GM04503 (cell line): ENCODE data around the gene UNKL.

Source experiments
- DNase-seq: peaks from one replicate; pipeline ENCODE4 v3.0.0-alpha.2; 2012; ENCODE audit warnings: low read depth

UNKL gene

GRCh38 chr16:1375741-1376410 is 38.6 kb downstream of the UNKL start:
- no peak for DNase-seq

GRCh38 chr16:1375298-1375640 is 39.2 kb downstream of the UNKL start:
- no peak for DNase-seq

- no peak for DNase-seq
Measured at GRCh38 chr16:1374418-1375297, 39.8 kb downstream of the UNKL start.

- no peak for DNase-seq
Measured at GRCh38 chr16:1372292-1372950, 42.1 kb downstream of the UNKL start.

GRCh38 chr16:1371054-1371978 is 43.2 kb downstream of the UNKL start:
- DNase-seq = no peak

GRCh38 chr16:1367486-1368174 is 46.9 kb downstream of the UNKL start:
- DNase-seq = no peak

GRCh38 chr16:1366712-1367299 is 47.7 kb downstream of the UNKL start:
- DNase-seq = no peak

- DNase-seq = no peak
Measured at GRCh38 chr16:1366060-1366711, 48.3 kb downstream of the UNKL start.

GRCh38 chr16:1364510-1364909 is 50.0 kb downstream of the UNKL start:
- no peak for DNase-seq

- DNase-seq = no peak
Measured at GRCh38 chr16:1363501-1364041, 50.9 kb downstream of the UNKL start.

- no peak for DNase-seq
Measured at GRCh38 chr16:1362807-1363206, 51.7 kb downstream of the UNKL start.

- DNase-seq = no peak
Measured at GRCh38 chr16:1361685-1362360, 52.7 kb downstream of the UNKL start.

GRCh38 chr16:1357906-1358566 is 56.5 kb downstream of the UNKL start:
- DNase-seq = no peak

- DNase-seq = no peak
Measured at GRCh38 chr16:1356061-1356900, 58.2 kb downstream of the UNKL start.

GRCh38 chr16:1355591-1355990 is 58.9 kb downstream of the UNKL start:
- DNase-seq = no peak

GRCh38 chr16:1354815-1355540 is 59.5 kb downstream of the UNKL start:
- no peak for DNase-seq
